ENCODE data around the gene CCDC85C. TPM values are rescaled to one million over a fixed set of nuclear protein-coding genes. Genes with fewer than 3 reads are reported as not detected.
A peak's percentile ranks its signal among the peaks of the same experiment; 100 is the strongest.
"Not testable (repeated sequence)": the region's sequence is repeated elsewhere in the genome, so short reads cannot be mapped to it uniquely, and the experiment has no call there.

Gene CCDC85C
- total and polyA plus RNA-seq, 7 donors: 1.8 to 21.0 (median 7.9) TPM

DNA sequence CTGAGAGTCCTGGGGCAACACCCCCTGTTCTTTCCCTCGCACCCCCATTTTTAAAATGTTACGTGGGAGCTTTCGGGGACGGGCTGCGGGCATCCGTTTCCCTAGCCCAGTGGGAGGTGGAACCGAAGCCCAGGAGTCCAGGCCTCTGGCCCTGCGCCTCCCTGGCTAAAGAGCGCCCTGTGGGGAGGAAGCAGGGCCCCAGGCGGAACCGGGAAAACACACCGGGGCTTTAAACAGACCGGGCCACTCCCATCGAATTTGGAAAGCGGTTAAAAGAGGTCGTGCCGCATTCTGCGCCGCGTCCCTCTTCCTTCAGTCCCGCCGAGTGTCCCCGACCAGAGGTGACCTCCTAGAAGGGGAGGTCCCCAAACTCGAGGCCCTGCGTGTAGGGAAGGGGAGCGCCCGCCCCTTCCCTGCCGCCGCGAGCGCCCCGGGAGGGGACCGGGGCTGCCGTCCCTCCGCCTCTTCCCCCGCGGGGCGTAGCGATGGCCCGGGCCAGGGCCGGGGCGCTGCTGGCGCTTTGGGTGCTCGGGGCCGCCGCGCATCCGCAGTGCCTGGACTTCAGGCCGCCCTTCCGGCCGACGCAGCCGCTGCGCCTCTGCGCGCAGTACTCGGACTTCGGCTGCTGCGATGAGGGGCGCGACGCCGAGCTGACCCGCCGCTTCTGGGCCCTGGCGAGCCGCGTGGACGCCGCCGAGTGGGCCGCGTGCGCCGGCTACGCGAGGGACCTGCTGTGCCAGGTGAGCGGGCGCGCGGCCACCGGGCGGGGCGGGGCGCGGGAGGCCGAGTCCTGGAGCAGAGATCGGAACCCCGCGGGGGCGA, 40.9 kb upstream of the CCDC85C start, which contains the start of gene HHIPL1:
Gene HHIPL1, plus strand, starts transcription at position 407 of the 822 bp plus-strand sequence. Its CDS starts 79 bp downstream, at position 486.
- Histone ChIP-seq H3K4me3 (peak within 1 kb of the TSS; percentile 68), H3K27me3 (ENCODE audit: insufficient read depth in 3 of 3, low read length in 2 of 3) (peaks cover 0 to 22% (median 3%) of the 10 kb centered on the region in 3 donors), H3K36me3 (ENCODE audit: insufficient read depth in 1 of 2, low read depth in 1 of 2) (no peaks in the 10 kb centered on the region), H3K9me3 (no peaks in the 10 kb centered on the region), H3K27ac (peak within 1 kb of the TSS; percentile 36), H3K4me1 (peaks cover 12% of the 10 kb centered on the region)
- ATAC-seq: peak; percentile 40 to 58 (median 50)
- 6 to 7% (median 7%) methylated on average over 77 to 91 of the region's 91 CpGs for WGBS, 3 donors
- intact Hi-C loops (cut with DNase I): no loop called here
- DNase-seq: peak; percentile 42 to 64
- TF ChIP-seq, protein P1, sequence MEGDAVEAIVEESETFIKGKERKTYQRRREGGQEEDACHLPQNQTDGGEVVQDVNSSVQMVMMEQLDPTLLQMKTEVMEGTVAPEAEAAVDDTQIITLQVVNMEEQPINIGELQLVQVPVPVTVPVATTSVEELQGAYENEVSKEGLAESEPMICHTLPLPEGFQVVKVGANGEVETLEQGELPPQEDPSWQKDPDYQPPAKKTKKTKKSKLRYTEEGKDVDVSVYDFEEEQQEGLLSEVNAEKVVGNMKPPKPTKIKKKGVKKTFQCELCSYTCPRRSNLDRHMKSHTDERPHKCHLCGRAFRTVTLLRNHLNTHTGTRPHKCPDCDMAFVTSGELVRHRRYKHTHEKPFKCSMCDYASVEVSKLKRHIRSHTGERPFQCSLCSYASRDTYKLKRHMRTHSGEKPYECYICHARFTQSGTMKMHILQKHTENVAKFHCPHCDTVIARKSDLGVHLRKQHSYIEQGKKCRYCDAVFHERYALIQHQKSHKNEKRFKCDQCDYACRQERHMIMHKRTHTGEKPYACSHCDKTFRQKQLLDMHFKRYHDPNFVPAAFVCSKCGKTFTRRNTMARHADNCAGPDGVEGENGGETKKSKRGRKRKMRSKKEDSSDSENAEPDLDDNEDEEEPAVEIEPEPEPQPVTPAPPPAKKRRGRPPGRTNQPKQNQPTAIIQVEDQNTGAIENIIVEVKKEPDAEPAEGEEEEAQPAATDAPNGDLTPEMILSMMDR (IDR thresholded peaks at IDR 0.05): no peak

DNA sequence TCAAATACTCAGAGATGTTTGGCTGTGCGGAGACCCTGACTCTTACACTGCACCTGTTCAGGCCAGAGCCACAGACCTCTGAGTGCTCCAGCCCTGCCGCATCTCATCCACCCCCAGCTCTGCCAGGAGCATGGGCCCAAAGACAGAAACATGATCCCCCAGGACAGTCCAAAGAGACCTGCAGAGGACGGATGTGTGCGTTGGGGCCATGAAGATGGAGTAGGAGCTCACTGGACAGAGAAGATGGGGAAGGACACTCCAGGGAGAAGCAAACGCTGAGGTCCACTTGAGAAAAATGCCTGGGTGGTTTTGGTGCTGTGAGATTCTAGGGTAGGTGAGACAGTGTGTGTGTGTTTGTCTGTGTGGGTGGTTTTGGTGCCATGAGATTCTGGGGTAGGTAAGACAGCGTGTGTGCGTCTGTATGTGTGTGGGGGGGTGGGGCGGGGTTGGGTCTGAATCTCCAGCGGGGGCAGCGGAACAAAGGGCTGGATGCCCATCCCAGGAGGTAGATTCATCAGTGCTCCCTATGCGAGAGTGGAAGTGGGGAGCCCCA, 40.1 kb upstream of the CCDC85C start:
- Histone ChIP-seq H3K4me3 (no peak overlapping the region), H3K36me3 (ENCODE audit: insufficient read depth in 1 of 2, low read depth in 1 of 2) (no peaks in the 10 kb centered on the region), H3K9me3 (no peaks in the 10 kb centered on the region), H3K27ac (no peak overlapping the region), H3K27me3 (ENCODE audit: insufficient read depth in 3 of 3, low read length in 2 of 3) (peaks cover 0 to 22% (median 3%) of the 10 kb centered on the region in 3 donors), H3K4me1 (peaks cover 12% of the 10 kb centered on the region)
- TF ChIP-seq, protein P1 (IDR thresholded peaks at IDR 0.05): no peak
- DNase-seq (no peak), ATAC-seq (no peak)
- intact Hi-C loops (cut with DNase I): no loop called here
- WGBS, 3 donors: 85 to 92% (median 90%) methylated on average over 11 of the region's 11 CpGs

DNA sequence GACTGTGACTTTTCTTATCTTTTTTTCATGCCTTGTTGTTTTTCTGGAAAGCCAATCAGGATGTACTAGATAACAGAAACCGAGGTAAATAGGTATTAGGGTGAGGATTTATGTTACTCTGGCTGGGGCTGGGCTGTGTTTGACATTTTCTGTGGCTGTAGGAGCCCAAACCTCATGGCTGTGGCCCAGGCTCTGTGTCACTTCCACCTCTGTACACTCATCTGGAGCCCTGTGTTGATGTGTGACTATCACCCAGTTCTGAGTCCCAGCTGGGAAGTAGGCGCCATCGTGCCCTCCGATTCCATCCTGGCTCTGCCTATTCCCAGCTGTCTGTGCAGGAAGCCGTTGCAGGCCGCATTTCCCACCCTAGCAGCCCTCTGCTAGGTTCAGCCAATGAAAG, 39.3 kb upstream of the CCDC85C start:
- peaks cover 12% of the 10 kb centered on the region for H3K4me1 ChIP-seq
- TF ChIP-seq, protein P1 (IDR thresholded peaks at IDR 0.05): no peak
- 52 to 60% (median 56%) methylated on average over 6 of the region's 6 CpGs for WGBS, 3 donors
- no peaks in the 10 kb centered on the region for H3K9me3 ChIP-seq
- H3K4me3 ChIP-seq: no peak overlapping the region
- peaks cover 0 to 22% (median 3%) of the 10 kb centered on the region in 3 donors for H3K27me3 ChIP-seq (ENCODE audit: insufficient read depth in 3 of 3, low read length in 2 of 3)
- H3K36me3 ChIP-seq (ENCODE audit: insufficient read depth in 1 of 2, low read depth in 1 of 2): no peaks in the 10 kb centered on the region
- no peak for DNase-seq
- no peak overlapping the region for H3K27ac ChIP-seq
- intact Hi-C loops (cut with DNase I): no loop called here
- ATAC-seq: no peak

DNA sequence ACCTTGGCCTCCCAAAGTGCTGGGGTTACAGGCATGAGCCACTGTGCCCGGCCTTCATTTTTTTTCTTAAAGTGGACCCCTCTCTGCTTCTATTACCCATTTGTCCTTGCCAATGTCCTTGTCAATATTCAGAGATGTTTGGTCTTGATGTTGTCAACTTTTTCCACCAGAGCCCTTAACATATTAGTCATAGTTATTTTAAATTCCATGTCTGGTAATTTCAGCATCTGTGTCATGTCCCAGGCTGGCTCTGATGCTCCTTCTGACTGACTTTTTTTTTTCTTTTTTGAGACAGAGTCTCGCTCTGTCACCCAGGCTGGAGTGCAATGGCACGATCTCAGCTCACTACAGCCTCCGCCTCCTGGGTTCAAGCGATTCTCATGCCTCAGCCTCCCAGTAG, 38.8 kb upstream of the CCDC85C start:
- intact Hi-C loops (cut with DNase I): not testable (repeated sequence)
- WGBS, 3 donors: 86 to 97% (median 90%) methylated on average over 5 of the region's 5 CpGs

DNA sequence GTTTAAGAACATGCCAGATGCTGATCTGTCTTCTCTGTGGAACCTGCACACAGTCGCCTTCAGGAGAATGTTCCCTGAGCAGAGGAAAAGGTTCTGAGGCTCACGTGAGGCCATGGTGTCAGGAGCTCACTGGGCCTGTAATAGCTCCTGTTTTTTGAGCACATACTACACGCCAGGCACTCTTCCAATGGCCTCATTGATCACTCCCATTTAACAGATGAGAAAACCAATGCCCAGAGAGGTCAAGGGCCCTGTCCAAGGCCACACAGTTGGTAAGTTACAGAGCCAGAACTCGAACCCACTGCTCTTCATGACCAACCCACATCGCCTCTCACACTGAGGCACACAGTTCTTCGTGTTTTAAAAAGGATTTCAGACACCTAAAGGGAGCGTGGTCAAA, 33.6 kb upstream of the CCDC85C start:
- Histone ChIP-seq H3K4me3 (no peak overlapping the region), H3K27ac (no peak overlapping the region), H3K27me3 (ENCODE audit: insufficient read depth in 3 of 3, low read length in 2 of 3) (peaks cover 0 to 3% (median 0%) of the 10 kb centered on the region in 3 donors), H3K36me3 (ENCODE audit: insufficient read depth in 1 of 2, low read depth in 1 of 2) (no peaks in the 10 kb centered on the region), H3K4me1 (no peaks in the 10 kb centered on the region), H3K9me3 (no peaks in the 10 kb centered on the region)
- ATAC-seq: no peak
- TF ChIP-seq, protein P1 (IDR thresholded peaks at IDR 0.05): no peak
- intact Hi-C loops (cut with DNase I): no loop called here
- no peak for DNase-seq
- WGBS, 3 donors: 87 to 90% (median 89%) methylated on average over 7 of the region's 7 CpGs

More for the DNA sequence above, 38.8 kb upstream of the CCDC85C start:
- H3K4me1 ChIP-seq: peaks cover 12% of the 10 kb centered on the region
- ATAC-seq; DNase-seq; H3K4me3 ChIP-seq; H3K27ac ChIP-seq; H3K36me3 ChIP-seq (ENCODE audit: insufficient read depth in 1 of 2, low read depth in 1 of 2); H3K9me3 ChIP-seq: not testable (repeated sequence)
- peaks cover 0 to 22% (median 3%) of the 10 kb centered on the region in 3 donors for H3K27me3 ChIP-seq (ENCODE audit: insufficient read depth in 3 of 3, low read length in 2 of 3)
